GM18858 (cell line): ENCODE measurements around the gene DDX5.

Experiments used
- ATAC-seq: cut with Tn5 transposase; IDR thresholded peaks from one replicate; pipeline ENCODE4 v1.9.1; 2021; ENCODE audit not compliant: unreplicated experiment

Gene DDX5

DNA sequence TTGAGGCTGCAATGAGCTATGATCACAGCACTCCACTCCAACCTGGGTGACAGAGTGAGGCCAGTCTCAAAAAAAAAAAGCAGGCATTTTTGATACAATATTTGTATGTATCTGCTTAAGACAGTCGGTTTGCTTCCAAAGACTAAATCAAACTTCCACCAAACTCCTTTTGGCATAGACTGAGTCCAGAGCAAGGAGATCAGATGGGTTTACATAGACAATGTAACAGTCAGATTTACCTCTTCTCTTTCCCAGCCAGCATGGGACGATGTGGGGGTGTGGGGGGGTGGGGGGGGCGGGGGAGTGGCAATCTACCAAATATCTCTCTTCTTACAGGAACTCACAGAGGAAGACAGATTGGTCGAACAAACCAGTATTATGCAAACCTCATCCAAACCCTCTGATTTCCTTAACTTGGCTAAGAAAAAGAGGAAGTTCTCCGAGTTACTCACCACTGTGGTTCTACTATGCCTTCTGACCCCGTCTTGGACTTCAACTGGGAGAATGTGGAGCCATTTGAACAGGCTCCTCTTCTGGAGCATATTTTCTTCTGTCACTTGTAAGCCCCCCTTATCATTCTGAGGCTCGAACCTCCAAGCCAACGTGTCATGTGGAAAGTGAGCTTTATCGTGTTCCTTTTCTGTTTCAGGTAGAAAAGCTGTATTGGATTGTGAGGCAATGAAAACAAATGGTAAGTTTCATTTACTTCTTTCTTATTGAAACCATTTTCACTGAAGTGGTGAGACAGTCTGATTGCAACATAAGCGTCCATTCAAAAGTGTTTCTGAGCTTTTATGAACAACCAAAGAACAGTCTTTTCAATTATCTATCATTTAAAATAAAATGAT is 57.2 kb downstream of the DDX5 start, which contains the start of gene MILR1:
Gene MILR1, plus strand, starts transcription at position 451 of the 848 bp plus-strand sequence. Its CDS starts 54 bp downstream, at position 505.
- peak; percentile 57 for ATAC-seq
